H1 (cell line): ENCODE measurements around the gene HNF1B. TPM values are rescaled to one million over a fixed set of nuclear protein-coding genes. Genes with fewer than 3 reads are reported as not detected.

ENCODE experiments used
- CTCF ChIA-PET: fragments of 300-600 bp; sonication (Branson Sonifier 250); formaldehyde crosslinking; loops from one replicate; lab custom pipeline; 2021; ENCODE audit not compliant: partially characterized antibody; lab: Charles Lee
- POLR2A ChIA-PET: fragments of 300-600 bp; sonication (Branson Sonifier 250); formaldehyde crosslinking; loops from one replicate; lab custom pipeline; 2021; ENCODE audit warnings: inconsistent platforms; ENCODE audit not compliant: partially characterized antibody; lab: Charles Lee
- DNase-seq, 2 experiments: peaks; one replicate each; pipeline versions ENCODE4 v3.0.0 to v3.0.0-alpha.2; 2010 to 2022; ENCODE audit warnings: low spot score in 2 of 2, low read depth in 1 of 2, mixed read lengths in 1 of 2
- FAIRE-seq: peaks from 2 replicates; lab custom pipeline; 2011; peaks lifted over from hg19 to GRCh38; lab: Jason Lieb, UNC
- H2AFZ ChIP-seq: 2 replicates; pipeline ENCODE4 v1.8.1; 2012; ENCODE audit warnings: low read length, inconsistent platforms
- H2AK5ac ChIP-seq: 2 replicates; pipeline ENCODE4 v1.6.1; 2013; ENCODE audit warnings: low read depth, low read length
- H2BK120ac ChIP-seq: replicated peaks from 2 replicates; pipeline ENCODE3; 2013; ENCODE audit warnings: low read depth, low read length, inconsistent platforms
- H2BK12ac ChIP-seq: 2 replicates; pipeline ENCODE4 v1.6.1; 2013; ENCODE audit warnings: low read depth, low read length
- H2BK15ac ChIP-seq: 2 replicates; pipeline ENCODE4 v1.6.1; 2013; ENCODE audit warnings: low read length
- H2BK20ac ChIP-seq: 2 replicates; pipeline ENCODE4 v1.6.1; 2013; ENCODE audit warnings: low read length
- H2BK5ac ChIP-seq: 2 replicates; pipeline ENCODE4 v1.6.1; 2013; ENCODE audit warnings: low read depth, low read length
- H3K14ac ChIP-seq: 2 replicates; pipeline ENCODE4 v1.6.1; 2013; ENCODE audit warnings: inconsistent platforms; ENCODE audit not compliant: insufficient read length
- H3K18ac ChIP-seq: 2 replicates; pipeline ENCODE4 v1.6.1; 2013; ENCODE audit warnings: low read length; ENCODE audit errors: extremely low read depth
- H3K23ac ChIP-seq: 2 replicates; pipeline ENCODE4 v1.6.1; 2013; ENCODE audit warnings: inconsistent platforms; ENCODE audit not compliant: insufficient read length
- H3K23me2 ChIP-seq: 2 replicates; pipeline ENCODE4 v1.6.1; 2013; ENCODE audit warnings: low read depth, low read length
- H3K27ac ChIP-seq: 2 replicates; pipeline ENCODE4 v1.6.1; 2011; ENCODE audit warnings: low read depth, low read length, inconsistent platforms
- H3K27me3 ChIP-seq, 4 experiments: replicated peaks in 1 of 4; 1 replicate in 1 of 4; 2 replicates in 3 of 4; pipeline versions ENCODE4 v1.6.1 to v1.8.1; 2011 to 2013; ENCODE audit warnings: low read length in 3 of 4, mild to moderate bottlenecking in 3 of 4, inconsistent platforms in 2 of 4, mixed read lengths in 2 of 4, moderate library complexity in 1 of 4; ENCODE audit not compliant: control insufficient read depth in 3 of 4, insufficient read depth in 3 of 4; ENCODE audit errors: extremely low read depth in 1 of 4
- H3K36me3 ChIP-seq, 4 experiments: 2 replicates each; pipeline versions ENCODE4 v1.6.1 to v1.8.1; 2011 to 2013; ENCODE audit warnings: mild to moderate bottlenecking in 4 of 4, low read length in 3 of 4, moderate library complexity in 2 of 4, control low read depth in 1 of 4, inconsistent platforms in 1 of 4; ENCODE audit not compliant: insufficient read depth in 4 of 4, control insufficient read depth in 2 of 4
- H3K4ac ChIP-seq: replicated peaks from 2 replicates; pipeline ENCODE3; 2013; ENCODE audit warnings: low read length, low read depth, mixed read lengths, inconsistent platforms; ENCODE audit not compliant: insufficient read length
- H3K4me1 ChIP-seq, 4 experiments: replicated peaks in 1 of 4; 1 replicate in 1 of 4; 2 replicates in 3 of 4; pipeline versions ENCODE4 v1.6.1 to v1.8.1; 2011 to 2013; ENCODE audit warnings: low read length in 3 of 4, inconsistent platforms in 2 of 4, mixed read lengths in 1 of 4; ENCODE audit not compliant: insufficient read depth in 4 of 4, control insufficient read depth in 3 of 4
- H3K4me2 ChIP-seq, 2 experiments: 2 replicates each; pipeline versions ENCODE4 v1.6.1 to v1.8.1; 2011 to 2013; ENCODE audit warnings: low read depth in 2 of 2, low read length in 2 of 2, control low read depth in 1 of 2, inconsistent platforms in 1 of 2, mild to moderate bottlenecking in 1 of 2; ENCODE audit not compliant: insufficient read depth in 1 of 2
- H3K4me3 ChIP-seq, 4 experiments: fragments of 200-600, 300-600 bp in 1 of 4; sonication (generic), shearing (Covaris generic), sonication (Bioruptor Twin) in 1 of 4; 2 replicates each; pipeline versions ENCODE4 v1.5.1 to v1.8.1; 2011 to 2016; ENCODE audit warnings: low read length in 4 of 4, low read depth in 3 of 4, control low read depth in 2 of 4, inconsistent platforms in 2 of 4, mild to moderate bottlenecking in 2 of 4, mixed read lengths in 1 of 4, moderate library complexity in 1 of 4; ENCODE audit not compliant: insufficient read depth in 2 of 4; ENCODE audit errors: extremely low read depth in 1 of 4
- H3K56ac ChIP-seq: replicated peaks from 2 replicates; pipeline ENCODE3; 2013; ENCODE audit warnings: low read depth, mild to moderate bottlenecking, mixed read lengths, low read length, inconsistent platforms; ENCODE audit not compliant: insufficient read length
- H3K79me1 ChIP-seq: 2 replicates; pipeline ENCODE4 v1.6.1; 2013; ENCODE audit warnings: low read depth, low read length, control low read depth
- H3K79me2 ChIP-seq, 2 experiments: 2 replicates each; pipeline versions ENCODE4 v1.6.1 to v1.8.1; 2012 to 2013; ENCODE audit warnings: low read length in 2 of 2, mild to moderate bottlenecking in 2 of 2, inconsistent platforms in 1 of 2; ENCODE audit not compliant: insufficient read depth in 2 of 2, control insufficient read depth in 1 of 2
- H3K9ac ChIP-seq, 4 experiments: replicated peaks in 1 of 4; 1 replicate in 1 of 4; 2 replicates in 3 of 4; pipeline versions ENCODE4 v1.6.1 to v1.8.1; 2011 to 2013; ENCODE audit warnings: low read depth in 3 of 4, low read length in 3 of 4, control low read depth in 2 of 4, mild to moderate bottlenecking in 2 of 4, moderate library complexity in 2 of 4, inconsistent platforms in 1 of 4; ENCODE audit errors: extremely low read depth in 1 of 4
- H3K9me3 ChIP-seq, 2 experiments: 2 replicates each; pipeline versions ENCODE4 v1.6.1 to v1.8.1; 2012 to 2013; ENCODE audit warnings: mild to moderate bottlenecking in 2 of 2, moderate library complexity in 2 of 2, control low read depth in 1 of 2, inconsistent platforms in 1 of 2, low read depth in 1 of 2, low read length in 1 of 2, mixed read lengths in 1 of 2; ENCODE audit not compliant: insufficient read depth in 2 of 2
- H4K20me1 ChIP-seq, 2 experiments: replicated peaks in 1 of 2; 2 replicates each; pipeline versions ENCODE3 to v1.8.1; 2011 to 2013; ENCODE audit warnings: inconsistent platforms in 2 of 2, low read length in 2 of 2, mild to moderate bottlenecking in 1 of 2; ENCODE audit not compliant: insufficient read depth in 2 of 2, control insufficient read depth in 1 of 2
- H4K5ac ChIP-seq: 2 replicates; pipeline ENCODE4 v1.6.1; 2013; ENCODE audit warnings: low read length, low read depth, mixed read lengths, inconsistent platforms; ENCODE audit not compliant: insufficient read length
- H4K8ac ChIP-seq: 2 replicates; pipeline ENCODE4 v1.8.0; 2013; ENCODE audit warnings: mild to moderate bottlenecking, moderate library complexity, low read length, inconsistent platforms; ENCODE audit not compliant: insufficient read depth; ENCODE audit errors: extremely low read depth
- H4K91ac ChIP-seq: replicated peaks from 2 replicates; pipeline ENCODE3; 2013; ENCODE audit warnings: low read length, mixed read lengths, inconsistent platforms; ENCODE audit not compliant: insufficient read length
- BCL11A ChIP-seq, 2 experiments: IDR thresholded peaks; one replicate each; pipeline ENCODE4 v1.6.1; 2011; ENCODE audit warnings: low read depth in 2 of 2, low read length in 2 of 2, mild to moderate bottlenecking in 2 of 2
- POU5F1 ChIP-seq: IDR thresholded peaks from 2 replicates; pipeline ENCODE4 v1.6.1; 2011; ENCODE audit warnings: low read depth, mild to moderate bottlenecking, low read length, moderate library complexity
- SIN3A ChIP-seq, 2 experiments: IDR thresholded peaks in 1 of 2; conservative IDR thresholded peaks in 1 of 2; 2 replicates each; pipeline ENCODE4 v1.6.1; 2011 to 2012; ENCODE audit warnings: low read length in 2 of 2, improper control_type of control experiment in 1 of 2, low read depth in 1 of 2, mild to moderate bottlenecking in 1 of 2
- TAF7 ChIP-seq: optimal IDR thresholded peaks from 2 replicates; pipeline ENCODE3; 2011; ENCODE audit warnings: low read depth, mild to moderate bottlenecking, inconsistent platforms, low read length, moderate library complexity, borderline replicate concordance
- WGBS, 2 experiments: shearing (Covaris generic) in 1 of 2; methylation state at CpG; one replicate each; pipeline versions ENCODE4 v1.1.6 to v1.1.7; 2013 to 2015; ENCODE audit warnings: low lambda C conversion rate in 2 of 2, mixed read lengths in 2 of 2, inconsistent platforms in 1 of 2, low coverage in 1 of 2, missing lambda C conversion rate in 1 of 2; ENCODE audit not compliant: insufficient replicate concordance in 2 of 2, insufficient coverage in 1 of 2, insufficient read length in 1 of 2; ENCODE audit errors: extremely low coverage in 1 of 2, missing lambda C conversion rate in 1 of 2; 5-methylcytosine and 5-hydroxymethylcytosine counted together
- polyA plus RNA-seq, 7 experiments: library from polyadenylated mRNA; depleted of rRNA in 3 of 7; stranded (reverse) in 5 of 7; unstranded in 2 of 7; fragments of >200 nt in 5 of 7; fragments of 200-250 nt in 2 of 7; gene quantifications; 1 replicate in 5 of 7; 2 replicates in 1 of 7; 4 replicates in 1 of 7; pipeline versions ENCODE4 v1.2.1 to v1.2.3, GENCODE V29; 2011 to 2013; ENCODE audit warnings: missing spikeins in 2 of 7, mixed read lengths in 2 of 7
- total RNA-seq: library from RNA; stranded (reverse); fragmentation: NEBNext Ultra II Directional; extraction: Animal tissue kit (Norgen Biotek cat#: 25700); gene quantifications from 2 replicates; pipeline ENCODE4 v1.2.1, GENCODE V29; 2021

The HNF1B gene
- total and polyA plus RNA-seq, 2 of the 8 experiments (the other 6 are each of a cell fraction or from before 2014, with no cell fraction given) = 0.13 to 0.30 TPM

- H3K23ac ChIP-seq = no peak overlapping the region
- H3K9me3 ChIP-seq = no peaks in the 10 kb centered on the region
- H4K91ac ChIP-seq = no peak overlapping the region
- no peak overlapping the region for H3K18ac ChIP-seq
- H3K23me2 ChIP-seq = no peaks in the 10 kb centered on the region
- no peaks in the 10 kb centered on the region; a peak in 1 of 7 replicates for H3K27me3 ChIP-seq
- CTCF ChIA-PET = interaction anchor here (0.8 to 2.5 kb wide), 7 partner anchors 9 to 146 kb away, joined by 3 to 8 read pairs (median 3); no protein-coding TSS in a partner anchor
- H2AFZ ChIP-seq = 0 out of 2 replicates have a peak overlapping the region, but pooled peaks have one; percentile 7
- H2BK120ac ChIP-seq = no peak overlapping the region
- H4K8ac ChIP-seq = no peak overlapping the region
- no peaks in the 10 kb centered on the region for H3K36me3 ChIP-seq
- TF ChIP-seq POU5F1 (no peak), SIN3A (conservative IDR thresholded peaks at IDR 0.05 in 1 of 2, IDR thresholded peaks at IDR 0.05 in 1 of 2; ENCODE audit: low read depth in 1 of 2, low read length in 2 of 2) (no peak), BCL11A (IDR thresholded peaks at IDR 0.05; ENCODE audit: low read depth in 2 of 2, low read length in 2 of 2) (no peak), TAF7 (no peak)
- no peak overlapping the region for H3K14ac ChIP-seq
- H3K79me1 ChIP-seq = no peaks in the 10 kb centered on the region
- H2BK20ac ChIP-seq = no peak overlapping the region
- H3K9ac ChIP-seq = no peak overlapping the region
- DNase-seq = no peak
- H3K4me1 ChIP-seq = no peaks in the 10 kb centered on the region; a peak in 1 of 7 replicates
- H4K20me1 ChIP-seq = no peaks in the 10 kb centered on the region
- no peak overlapping the region for H3K4ac ChIP-seq
- WGBS, 2 experiments = 87% methylated on average over 6 of the region's 9 CpGs; no CpG with 5 or more reads in 1 of the 2 experiments
- no peaks in the 10 kb centered on the region for H3K79me2 ChIP-seq
- no peak overlapping the region for H3K4me3 ChIP-seq
- no peak overlapping the region for H3K27ac ChIP-seq
- POLR2A ChIA-PET = interaction anchor here (0.5 to 1.3 kb wide), 3 partner anchors 14 to 52 kb away, joined by 3 to 4 read pairs (median 3); no protein-coding TSS in a partner anchor
- FAIRE-seq = no peak
- H2BK5ac ChIP-seq = no peak overlapping the region
- no peak overlapping the region for H3K4me2 ChIP-seq
- no peak overlapping the region for H2BK12ac ChIP-seq
- no peak overlapping the region for H4K5ac ChIP-seq
- peak overlapping the region; percentile 19 for H3K56ac ChIP-seq
- no peak overlapping the region for H2BK15ac ChIP-seq
- no peak overlapping the region for H2AK5ac ChIP-seq
Measured at GRCh38 chr17:37671028-37671823, 73.6 kb downstream of the HNF1B start.
